Kidney epithelial cell (primary cell): ENCODE measurements around the gene PIN1. TPM values are rescaled to one million over a fixed set of nuclear protein-coding genes. Genes with fewer than 3 reads are reported as not detected.

ENCODE experiments used
- DNase-seq: peaks from one replicate; pipeline ENCODE4 v3.0.0-alpha.2; 2010; ENCODE audit warnings: low read depth
- H3K27me3 ChIP-seq: 2 replicates; pipeline ENCODE4 v1.6.0; 2011; ENCODE audit warnings: low read length; ENCODE audit not compliant: control insufficient read depth, insufficient read depth
- H3K36me3 ChIP-seq: 2 replicates; pipeline ENCODE4 v1.5.1; 2011; ENCODE audit warnings: low read length; ENCODE audit not compliant: control insufficient read depth, insufficient read depth
- H3K4me3 ChIP-seq: 2 replicates; pipeline ENCODE4 v1.5.1; 2011; ENCODE audit warnings: low read depth, mild to moderate bottlenecking, control low read depth, low read length
- CTCF ChIP-seq: IDR thresholded peaks from 2 replicates; pipeline ENCODE4 v1.5.1; 2011; ENCODE audit warnings: mild to moderate bottlenecking, moderate library complexity, low read length, control low read depth, inconsistent platforms; ENCODE audit not compliant: insufficient read depth, poor library complexity, severe bottlenecking
- total RNA-seq: library from RNA; depleted of rRNA; stranded (reverse); fragments of >200 nt; gene quantifications from 2 replicates; pipeline ENCODE4 v1.2.3, GENCODE V29; 2015

Gene PIN1
- total RNA-seq, 1 donor from 2014 or later: 102 TPM

GRCh38 chr19:9868983-9869617, 34.0 kb downstream of the PIN1 start:
- H3K4me3 ChIP-seq: no peak overlapping the region
- H3K36me3 ChIP-seq: no peaks in the 10 kb centered on the region
- TF ChIP-seq CTCF: no peak
- no peaks in the 10 kb centered on the region for H3K27me3 ChIP-seq
- DNase-seq: no peak

GRCh38 chr19:9871626-9872338, 36.7 kb downstream of the PIN1 start:
- no peak for DNase-seq
- H3K36me3 ChIP-seq: no peaks in the 10 kb centered on the region
- no peak for TF ChIP-seq CTCF
- no peak overlapping the region for H3K4me3 ChIP-seq
- H3K27me3 ChIP-seq: no peaks in the 10 kb centered on the region

GRCh38 chr19:9872618-9873242, 37.6 kb downstream of the PIN1 start:
- no peaks in the 10 kb centered on the region for H3K36me3 ChIP-seq
- no peak for DNase-seq
- H3K27me3 ChIP-seq: no peaks in the 10 kb centered on the region
- no peak overlapping the region for H3K4me3 ChIP-seq
- TF ChIP-seq CTCF: no peak

GRCh38 chr19:9875031-9875627, 40.0 kb downstream of the PIN1 start:
- Histone ChIP-seq H3K4me3 (no peak overlapping the region), H3K27me3 (no peaks in the 10 kb centered on the region), H3K36me3 (no peaks in the 10 kb centered on the region)
- no peak for TF ChIP-seq CTCF
- DNase-seq: no peak

- DNase-seq: no peak
- Histone ChIP-seq H3K4me3 (no peak overlapping the region), H3K36me3 (no peaks in the 10 kb centered on the region), H3K27me3 (no peaks in the 10 kb centered on the region)
- no peak for TF ChIP-seq CTCF
Observed at GRCh38 chr19:9875796-9876195, 40.7 kb downstream of the PIN1 start.
